Coronary artery (tissue), 2 donors: Measurements from ENCODE around the gene TNFSF8.

Experiments used
- DNase-seq: peaks from one replicate; pipeline ENCODE4 v3.0.0-alpha.2; 2017; ENCODE audit warnings: low spot score
- H3K27ac ChIP-seq, 2 donors: fragments of 200-600 bp; sonication (generic); one replicate each; pipeline ENCODE4 v1.5.1; 2016 to 2019
- H3K4me3 ChIP-seq: fragments of 200-600 bp; sonication (generic); 2 replicates; pipeline ENCODE4 v1.5.1; 2016; ENCODE audit warnings: mild to moderate bottlenecking, moderate library complexity
- TF ChIP-seq, protein P1 (sequence below): fragments of 200-600 bp; sonication (generic); IDR thresholded peaks from one replicate; pipeline ENCODE4 v1.5.1; 2019; ENCODE audit warnings: antibody characterized with exemption

TNFSF8 gene

DNA sequence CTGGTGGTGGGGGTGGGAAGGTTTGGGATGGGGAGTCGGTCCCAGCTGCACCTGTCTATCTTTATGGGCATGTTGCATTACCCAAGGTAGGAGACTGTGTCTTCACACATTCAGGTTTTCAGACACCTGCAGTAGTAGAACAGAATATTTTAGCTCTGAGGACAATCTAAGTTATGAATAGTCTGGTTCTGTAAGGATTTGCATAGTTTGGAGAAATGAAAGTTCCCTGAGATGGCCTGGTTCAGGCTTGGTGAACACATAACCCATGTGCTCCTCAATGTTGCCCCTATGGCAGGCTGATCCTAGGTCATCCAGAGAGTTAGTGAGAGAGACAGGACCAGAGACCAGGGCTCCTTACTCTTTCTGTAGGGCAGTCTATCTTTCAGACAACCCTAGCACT, 20.7 kb downstream of the TNFSF8 start:
- H3K4me3 ChIP-seq = no peak overlapping the region
- TF ChIP-seq, protein P1, sequence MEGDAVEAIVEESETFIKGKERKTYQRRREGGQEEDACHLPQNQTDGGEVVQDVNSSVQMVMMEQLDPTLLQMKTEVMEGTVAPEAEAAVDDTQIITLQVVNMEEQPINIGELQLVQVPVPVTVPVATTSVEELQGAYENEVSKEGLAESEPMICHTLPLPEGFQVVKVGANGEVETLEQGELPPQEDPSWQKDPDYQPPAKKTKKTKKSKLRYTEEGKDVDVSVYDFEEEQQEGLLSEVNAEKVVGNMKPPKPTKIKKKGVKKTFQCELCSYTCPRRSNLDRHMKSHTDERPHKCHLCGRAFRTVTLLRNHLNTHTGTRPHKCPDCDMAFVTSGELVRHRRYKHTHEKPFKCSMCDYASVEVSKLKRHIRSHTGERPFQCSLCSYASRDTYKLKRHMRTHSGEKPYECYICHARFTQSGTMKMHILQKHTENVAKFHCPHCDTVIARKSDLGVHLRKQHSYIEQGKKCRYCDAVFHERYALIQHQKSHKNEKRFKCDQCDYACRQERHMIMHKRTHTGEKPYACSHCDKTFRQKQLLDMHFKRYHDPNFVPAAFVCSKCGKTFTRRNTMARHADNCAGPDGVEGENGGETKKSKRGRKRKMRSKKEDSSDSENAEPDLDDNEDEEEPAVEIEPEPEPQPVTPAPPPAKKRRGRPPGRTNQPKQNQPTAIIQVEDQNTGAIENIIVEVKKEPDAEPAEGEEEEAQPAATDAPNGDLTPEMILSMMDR = no peak
- no peak overlapping the region for H3K27ac ChIP-seq
- no peak for DNase-seq

DNA sequence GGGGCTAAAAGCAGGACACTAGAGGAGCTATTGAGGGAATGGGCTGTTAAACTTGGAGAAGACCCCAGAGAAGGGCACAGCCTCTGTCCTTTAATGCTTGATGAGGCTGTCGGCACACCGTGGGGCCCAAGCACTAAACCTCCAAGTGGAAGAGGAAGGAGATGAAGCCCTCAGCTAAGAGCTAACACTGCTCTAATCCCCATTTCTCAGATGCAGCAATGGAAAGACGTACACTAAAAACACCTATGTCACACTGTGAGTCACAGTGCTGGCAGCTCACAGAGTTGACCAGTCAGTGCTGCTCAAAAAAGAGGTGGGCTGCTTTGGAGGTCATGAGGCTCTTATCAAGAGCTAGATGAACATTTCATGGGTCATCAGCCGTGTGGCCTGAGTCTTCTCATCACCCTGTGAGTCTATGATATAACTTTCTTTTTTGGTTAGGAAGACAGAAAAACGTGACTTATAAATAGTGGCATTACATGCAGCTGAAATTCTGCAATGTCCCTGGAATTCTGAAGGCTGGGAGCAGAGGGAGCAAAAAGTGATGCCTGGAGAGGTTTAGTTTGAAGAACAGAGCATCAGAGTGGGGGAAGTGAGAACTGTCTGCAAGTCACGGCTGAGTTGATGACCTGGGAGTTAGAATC, 21.5 kb downstream of the TNFSF8 start:
- DNase-seq = no peak
- Histone ChIP-seq H3K27ac (no peak overlapping the region), H3K4me3 (no peak overlapping the region)
- TF ChIP-seq, protein P1 = no peak

DNA sequence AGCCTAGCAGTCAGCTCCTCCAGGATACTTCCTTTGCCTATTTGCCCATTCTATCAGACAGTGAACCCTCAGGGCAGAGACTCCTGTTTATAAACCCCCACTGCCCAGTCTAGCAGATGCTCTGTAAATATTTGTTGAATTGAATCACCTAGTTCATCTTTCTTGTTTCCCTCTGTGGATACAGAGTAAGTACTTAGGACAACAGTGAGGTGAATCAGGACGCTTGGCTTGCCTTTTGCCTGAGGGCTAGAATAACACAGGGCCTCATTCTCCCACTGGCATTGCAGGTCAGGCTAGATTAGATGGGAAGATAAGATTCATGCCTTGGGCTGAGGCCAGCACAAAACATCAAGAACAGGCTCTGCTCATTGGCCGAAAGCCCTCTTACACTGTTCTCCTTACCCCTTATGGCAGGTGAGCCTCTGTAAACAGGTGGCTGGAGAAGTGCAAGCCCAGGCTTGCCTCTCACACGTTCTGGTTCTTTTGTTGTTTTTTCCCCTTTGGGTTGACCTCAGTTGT, 22.2 kb downstream of the TNFSF8 start:
- H3K27ac ChIP-seq = no peak overlapping the region
- DNase-seq = no peak
- TF ChIP-seq, protein P1 = no peak
- no peak overlapping the region for H3K4me3 ChIP-seq

DNA sequence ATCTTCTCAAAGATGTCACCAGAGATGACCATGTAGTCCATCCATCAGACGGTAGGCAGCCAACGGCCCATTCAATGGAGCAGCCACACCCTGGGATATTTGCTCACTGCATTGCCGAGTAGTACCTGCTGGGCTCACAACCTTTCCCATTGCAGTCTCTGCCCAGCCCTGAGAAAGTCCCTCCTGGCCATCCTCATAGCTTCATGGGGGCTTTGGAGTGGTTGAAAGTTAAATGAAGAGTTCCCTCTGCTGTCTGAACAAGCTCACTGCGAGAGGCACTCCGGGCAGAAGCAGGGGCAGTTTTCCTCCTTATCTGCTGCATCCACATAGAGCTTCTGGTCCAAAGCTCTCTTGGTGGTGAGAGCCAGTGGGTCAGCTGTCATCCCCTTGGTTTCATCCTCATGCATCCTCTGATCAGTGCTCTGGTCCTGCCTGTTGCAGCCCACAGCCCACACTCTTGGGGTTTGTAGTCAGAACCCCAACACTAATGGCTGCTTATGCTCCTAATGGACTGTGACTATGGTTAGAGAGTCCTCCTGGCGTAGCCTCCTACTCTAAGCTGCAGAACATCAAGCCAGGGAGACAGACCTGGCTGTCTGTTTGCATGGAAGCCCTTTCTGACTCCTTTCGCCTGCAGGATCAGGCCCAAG, 23.3 kb downstream of the TNFSF8 start:
- TF ChIP-seq, protein P1 = no peak
- Histone ChIP-seq H3K4me3 (no peak overlapping the region), H3K27ac (no peak overlapping the region)
- no peak for DNase-seq

- no peak overlapping the region for H3K27ac ChIP-seq
- H3K4me3 ChIP-seq = no peak overlapping the region
- DNase-seq = no peak
- TF ChIP-seq, protein P1 = no peak
Observed at GRCh38 chr9:114905170-114905940, 25.0 kb downstream of the TNFSF8 start.

- TF ChIP-seq, protein P1 = no peak
- Histone ChIP-seq H3K27ac (no peak overlapping the region), H3K4me3 (no peak overlapping the region)
- no peak for DNase-seq
Observed at GRCh38 chr9:114902786-114903524, 27.4 kb downstream of the TNFSF8 start.
